ENCODE results near the gene CARS2.

- TF ChIP-seq CTCF (IDR thresholded peaks at IDR 0.05) (no peak), POLR2A (IDR thresholded peaks at IDR 0.05) (no peak)
Measured at GRCh38 chr13:110639935-110640334, 66.0 kb downstream of the CARS2 start.

All from testis (tissue), 2 donors.